GM18907 (cell line): Measurements from ENCODE around the gene SLITRK5.

Experiments used
- ATAC-seq: cut with Tn5 transposase; IDR thresholded peaks from one replicate; pipeline ENCODE4 v1.9.1; 2021; ENCODE audit warnings: mild to moderate bottlenecking, moderate library complexity; ENCODE audit not compliant: unreplicated experiment

Gene SLITRK5

DNA sequence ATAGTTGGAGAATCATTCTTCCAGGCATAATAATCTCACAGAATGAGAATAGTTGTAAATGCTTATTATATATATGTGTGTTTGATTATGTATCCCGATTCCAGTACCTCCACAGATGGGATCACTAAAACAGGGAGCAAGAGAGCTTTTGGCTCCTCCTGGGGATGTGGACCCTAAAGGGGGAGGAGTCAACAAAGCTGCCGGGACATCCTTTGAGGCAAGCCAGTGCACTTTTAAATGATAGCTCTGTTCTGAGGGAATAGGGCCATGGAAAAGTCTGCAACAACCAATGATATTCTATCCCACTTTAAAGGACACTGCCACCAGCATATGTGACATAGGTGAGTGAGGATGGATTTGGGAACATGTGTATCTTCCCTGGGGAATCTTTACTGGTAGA, 40.8 kb downstream of the SLITRK5 start:
- ATAC-seq: no peak
